Measurements from ENCODE around the gene PRKAR1A.
"Not testable (repeated sequence)": the region's sequence is repeated elsewhere in the genome, so short reads cannot be mapped to it uniquely, and the experiment has no call there.

Gene PRKAR1A

GRCh38 chr17:68512247-68512959 is at the start of gene PRKAR1A:
Gene PRKAR1A, plus strand, starts transcription at chr17:68512430. Its CDS starts 2,970 bp downstream, at chr17:68515400.
- FAIRE-seq = no peak

- no peak for FAIRE-seq
These were observed 48.8 kb upstream of the PRKAR1A start for GRCh38 chr17:68463211-68464019.

GRCh38 chr17:68468334-68468733 is 43.9 kb upstream of the PRKAR1A start:
- FAIRE-seq = no peak

GRCh38 chr17:68468788-68469187 is 43.4 kb upstream of the PRKAR1A start:
- FAIRE-seq = no peak

- no peak for FAIRE-seq
These were observed 41.3 kb upstream of the PRKAR1A start for GRCh38 chr17:68470961-68471360.

GRCh38 chr17:68480885-68481284 is 31.3 kb upstream of the PRKAR1A start:
- no peak for FAIRE-seq

GRCh38 chr17:68482576-68483041 is 29.6 kb upstream of the PRKAR1A start:
- no peak for FAIRE-seq

- no peak for FAIRE-seq
These were observed 27.8 kb upstream of the PRKAR1A start for GRCh38 chr17:68484458-68484857.

GRCh38 chr17:68489919-68490318 is 22.3 kb upstream of the PRKAR1A start:
- FAIRE-seq = no peak

GRCh38 chr17:68491381-68492231 is 20.6 kb upstream of the PRKAR1A start:
- FAIRE-seq = no peak

- FAIRE-seq = not testable (repeated sequence)
These were observed 19.7 kb upstream of the PRKAR1A start for GRCh38 chr17:68492394-68493054.

- no peak for FAIRE-seq
These were observed 17.1 kb upstream of the PRKAR1A start for GRCh38 chr17:68495081-68495480.

GRCh38 chr17:68497885-68498319 is 14.3 kb upstream of the PRKAR1A start:
- FAIRE-seq = no peak

GRCh38 chr17:68498479-68499326 is 13.5 kb upstream of the PRKAR1A start:
- no peak for FAIRE-seq

GRCh38 chr17:68499587-68499986 is 12.6 kb upstream of the PRKAR1A start:
- no peak for FAIRE-seq

GRCh38 chr17:68501074-68501473 is 11.2 kb upstream of the PRKAR1A start:
- no peak for FAIRE-seq

- FAIRE-seq = no peak
These were observed 6.3 kb upstream of the PRKAR1A start for GRCh38 chr17:68505951-68506350.

- no peak for FAIRE-seq
These were observed 4.7 kb upstream of the PRKAR1A start for GRCh38 chr17:68507576-68507975.

GRCh38 chr17:68509141-68510057 is 2.8 kb upstream of the PRKAR1A start:
- no peak for FAIRE-seq

- FAIRE-seq = no peak
These were observed 968 bp upstream of the PRKAR1A start for GRCh38 chr17:68511254-68511670.

Measured in G401.6 (cell line).